ENCODE results near the gene HK2.

DNA sequence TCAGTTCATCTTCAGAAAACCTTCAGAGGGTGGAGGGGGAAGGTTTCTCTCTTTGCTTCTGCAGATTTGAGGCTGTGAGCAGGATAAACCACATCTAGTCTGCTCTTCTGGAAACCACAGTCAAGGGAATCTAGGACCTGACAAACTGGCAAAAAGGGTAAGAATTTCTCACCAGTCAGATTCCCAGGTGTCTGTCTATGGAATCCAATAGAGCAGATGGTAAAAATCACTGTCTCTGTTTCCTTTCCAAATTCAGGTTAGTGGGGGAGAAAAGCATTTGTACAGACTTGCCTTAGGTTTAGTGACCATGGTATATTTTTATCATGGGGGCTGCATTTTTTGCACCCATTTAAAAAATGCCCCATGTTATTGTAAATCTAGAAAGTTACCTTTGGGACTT is 62.3 kb downstream of the HK2 start:
- no peak for TF ChIP-seq CTCF (IDR thresholded peaks at IDR 0.05; ENCODE audit: low read length)
- TF ChIP-seq EZH2 (IDR thresholded peaks at IDR 0.05; ENCODE audit: borderline replicate concordance, low read length): no peak
